ENCODE data around the gene HDGFL1.

HDGFL1 gene

GRCh38 chr6:22613051-22613450 lies 43.7 kb downstream of the HDGFL1 start:
- no peaks in the 10 kb centered on the region for H3K27me3 Mint-ChIP-seq
- H3K4me3 Mint-ChIP-seq: no peak overlapping the region
- no peaks in the 10 kb centered on the region for H3K4me1 Mint-ChIP-seq (ENCODE audit: low read depth)
- H3K9me3 Mint-ChIP-seq: no peaks in the 10 kb centered on the region
- H3K36me3 Mint-ChIP-seq (ENCODE audit: low read depth): no peaks in the 10 kb centered on the region
- H3K27ac Mint-ChIP-seq: no peak overlapping the region
- DNase-seq: no peak

- no peak for DNase-seq
- Mint-ChIP-seq H3K27me3 (no peaks in the 10 kb centered on the region), H3K36me3 (ENCODE audit: low read depth) (no peaks in the 10 kb centered on the region), H3K4me1 (ENCODE audit: low read depth) (no peaks in the 10 kb centered on the region), H3K9me3 (peaks cover 1% of the 10 kb centered on the region), H3K27ac (no peak overlapping the region), H3K4me3 (no peak overlapping the region)
These were observed 44.3 kb downstream of the HDGFL1 start for GRCh38 chr6:22613695-22614094.

GRCh38 chr6:22614547-22614946 lies 45.2 kb downstream of the HDGFL1 start:
- Mint-ChIP-seq H3K4me3 (no peak overlapping the region), H3K9me3 (peaks cover 5% of the 10 kb centered on the region), H3K36me3 (ENCODE audit: low read depth) (no peaks in the 10 kb centered on the region), H3K4me1 (ENCODE audit: low read depth) (no peaks in the 10 kb centered on the region), H3K27me3 (no peaks in the 10 kb centered on the region), H3K27ac (no peak overlapping the region)
- DNase-seq: no peak

GRCh38 chr6:22621028-22621427 lies 51.7 kb downstream of the HDGFL1 start:
- H3K36me3 Mint-ChIP-seq (ENCODE audit: low read depth): no peaks in the 10 kb centered on the region
- peaks cover 8% of the 10 kb centered on the region for H3K9me3 Mint-ChIP-seq
- H3K27me3 Mint-ChIP-seq: no peaks in the 10 kb centered on the region
- no peak overlapping the region for H3K27ac Mint-ChIP-seq
- no peaks in the 10 kb centered on the region for H3K4me1 Mint-ChIP-seq (ENCODE audit: low read depth)
- H3K4me3 Mint-ChIP-seq: no peak overlapping the region
- no peak for DNase-seq

Data from activated T-cell treated with anti-CD3 and anti-CD28 coated beads, Interleukin-2, amount 50 U/mL, for 24 hours (primary cell).